ENCODE measurements around the gene SHISAL1. TPM values are rescaled to one million over a fixed set of nuclear protein-coding genes. Genes with fewer than 3 reads are reported as not detected.
"Not testable (repeated sequence)": the region's sequence is repeated elsewhere in the genome, so short reads cannot be mapped to it uniquely, and the experiment has no call there.

Gene SHISAL1
- total and polyA plus RNA-seq, 11 donors, result 0.32 to 1.5 (median 0.85) TPM

DNA sequence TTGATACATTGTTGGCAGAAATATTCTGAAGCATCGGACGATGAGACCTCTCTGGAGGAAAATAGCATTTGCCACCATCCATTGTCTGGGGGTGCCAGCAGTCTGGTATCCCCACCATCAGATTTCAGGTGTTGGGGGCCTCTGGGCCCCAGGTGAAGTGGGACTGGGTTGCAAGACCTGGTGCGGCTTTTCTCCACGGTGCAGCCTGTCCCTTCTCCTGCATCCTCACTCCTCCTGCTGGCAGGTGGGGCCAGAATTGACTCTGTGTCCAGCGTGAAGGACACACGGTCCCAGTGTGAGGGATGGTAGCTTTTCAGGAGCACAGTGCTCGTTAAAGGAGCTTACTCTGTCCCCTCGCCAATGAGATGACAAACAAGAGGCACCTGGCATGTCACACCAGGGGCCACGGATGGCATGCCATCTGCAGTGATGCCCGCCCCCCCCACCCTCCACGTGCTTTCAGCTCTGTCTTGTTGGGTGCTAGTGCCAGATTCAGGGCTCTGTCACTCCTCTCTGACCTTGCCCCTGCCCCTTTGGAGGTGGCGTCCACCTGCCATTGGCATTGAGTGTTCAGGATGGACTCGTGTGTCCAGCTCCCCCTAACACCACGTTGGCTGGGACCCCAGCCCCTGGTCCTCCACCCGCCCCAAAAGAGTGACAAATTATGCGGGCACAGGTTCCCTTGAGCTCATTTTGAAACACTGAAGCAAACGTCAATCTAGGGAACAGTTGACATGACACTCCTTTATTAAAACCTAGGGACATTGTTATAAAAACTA is 69.6 kb downstream of the SHISAL1 start:
- Histone ChIP-seq H3K27ac (no peak overlapping the region), H3K9me3 (peaks cover 0 to 9% (median 0%) of the 10 kb centered on the region in 12 donors), H3K36me3 (no peaks in the 10 kb centered on the region), H3K27me3 (peaks cover 0 to 4% (median 0%) of the 10 kb centered on the region in 9 donors), H3K4me1 (no peaks in the 10 kb centered on the region), H3K4me3 (no peak overlapping the region)
- intact Hi-C loops (cut with DNase I), result no loop called here
- WGBS, 4 donors, result 78 to 85% (median 79%) methylated on average over 15 to 17 of the region's 17 CpGs
- TF ChIP-seq POLR2A (IDR thresholded peaks at IDR 0.05), result no peak
- TF ChIP-seq, protein P1, sequence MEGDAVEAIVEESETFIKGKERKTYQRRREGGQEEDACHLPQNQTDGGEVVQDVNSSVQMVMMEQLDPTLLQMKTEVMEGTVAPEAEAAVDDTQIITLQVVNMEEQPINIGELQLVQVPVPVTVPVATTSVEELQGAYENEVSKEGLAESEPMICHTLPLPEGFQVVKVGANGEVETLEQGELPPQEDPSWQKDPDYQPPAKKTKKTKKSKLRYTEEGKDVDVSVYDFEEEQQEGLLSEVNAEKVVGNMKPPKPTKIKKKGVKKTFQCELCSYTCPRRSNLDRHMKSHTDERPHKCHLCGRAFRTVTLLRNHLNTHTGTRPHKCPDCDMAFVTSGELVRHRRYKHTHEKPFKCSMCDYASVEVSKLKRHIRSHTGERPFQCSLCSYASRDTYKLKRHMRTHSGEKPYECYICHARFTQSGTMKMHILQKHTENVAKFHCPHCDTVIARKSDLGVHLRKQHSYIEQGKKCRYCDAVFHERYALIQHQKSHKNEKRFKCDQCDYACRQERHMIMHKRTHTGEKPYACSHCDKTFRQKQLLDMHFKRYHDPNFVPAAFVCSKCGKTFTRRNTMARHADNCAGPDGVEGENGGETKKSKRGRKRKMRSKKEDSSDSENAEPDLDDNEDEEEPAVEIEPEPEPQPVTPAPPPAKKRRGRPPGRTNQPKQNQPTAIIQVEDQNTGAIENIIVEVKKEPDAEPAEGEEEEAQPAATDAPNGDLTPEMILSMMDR (IDR thresholded peaks at IDR 0.05), result no peak
- no peak for ATAC-seq
- DNase-seq, result no peak

DNA sequence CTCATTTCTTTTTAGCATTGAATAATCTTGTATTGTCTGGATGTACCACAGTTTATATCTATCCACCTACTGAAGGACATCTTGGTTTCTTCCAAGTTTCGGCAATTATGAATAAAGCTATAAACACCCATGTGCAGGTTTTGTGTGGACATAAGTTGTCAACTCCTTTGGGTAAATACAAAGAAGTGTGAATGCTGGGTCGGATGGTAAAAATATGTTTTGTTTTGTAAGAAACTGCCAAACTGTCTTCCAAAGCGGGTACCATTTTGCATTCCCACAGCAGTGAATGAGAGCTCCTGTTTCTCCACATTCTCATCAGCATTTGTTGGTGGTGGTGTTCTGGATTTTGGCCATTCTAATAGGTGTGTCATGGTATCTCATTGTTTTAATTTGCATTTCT is 71.6 kb downstream of the SHISAL1 start:
- ATAC-seq; H3K36me3 ChIP-seq; H3K4me1 ChIP-seq; intact Hi-C loops (cut with DNase I); DNase-seq; H3K4me3 ChIP-seq; H3K27ac ChIP-seq; H3K27me3 ChIP-seq: not testable (repeated sequence)
- peaks cover 0 to 25% (median 0%) of the 10 kb centered on the region in 12 donors for H3K9me3 ChIP-seq
- WGBS, 4 donors, result 89 to 99% (median 90%) methylated on average over 3 of the region's 3 CpGs

DNA sequence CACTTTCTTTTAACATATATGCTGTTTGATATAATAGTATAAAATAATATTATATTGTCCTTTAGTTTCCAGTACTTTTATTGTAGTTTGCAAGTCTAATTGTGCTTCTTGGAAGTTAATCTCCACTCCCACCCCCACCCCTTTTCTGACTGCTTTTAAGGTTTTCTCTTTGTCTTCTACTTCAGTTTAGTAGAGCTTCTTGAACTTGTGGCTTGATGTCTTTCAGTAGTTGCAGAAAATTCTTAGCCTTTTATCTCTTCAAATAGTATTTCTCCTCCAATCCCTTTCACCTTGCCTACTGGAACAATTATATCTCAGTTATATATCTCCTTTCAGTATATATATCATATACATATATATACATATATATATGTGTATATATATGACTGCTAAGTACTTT is 75.5 kb downstream of the SHISAL1 start:
- no peaks in the 10 kb centered on the region for H3K27me3 ChIP-seq
- TF ChIP-seq, protein P1 (IDR thresholded peaks at IDR 0.05), result no peak
- TF ChIP-seq POLR2A (IDR thresholded peaks at IDR 0.05), result no peak
- no peak for DNase-seq
- H3K36me3 ChIP-seq, result no peaks in the 10 kb centered on the region
- ATAC-seq, result no peak
- no peak overlapping the region for H3K27ac ChIP-seq
- H3K4me3 ChIP-seq, result no peak overlapping the region
- no peaks in the 10 kb centered on the region for H3K4me1 ChIP-seq
- peaks cover 0 to 25% (median 0%) of the 10 kb centered on the region in 12 donors for H3K9me3 ChIP-seq
- intact Hi-C loops (cut with DNase I), result no loop called here

DNA sequence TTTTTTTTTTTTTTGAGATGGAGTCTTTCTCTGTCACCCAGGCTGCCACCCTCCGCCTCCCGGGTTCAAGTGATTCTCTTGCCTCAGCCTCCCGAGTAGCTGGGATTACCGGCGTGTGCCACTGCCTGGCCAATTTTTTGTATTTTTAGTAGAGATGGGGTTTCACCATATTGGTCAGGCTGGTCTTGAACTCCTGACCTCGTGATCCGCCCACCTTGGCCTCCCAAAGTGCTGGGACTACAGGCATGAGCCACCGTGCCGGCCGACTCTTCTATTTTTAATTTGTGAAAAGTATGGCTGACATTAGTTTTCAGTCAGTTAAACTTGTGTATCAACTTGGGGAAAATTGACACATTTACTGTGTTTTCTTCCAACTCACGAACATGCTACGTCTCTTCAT is 78.4 kb downstream of the SHISAL1 start:
- ATAC-seq; H3K36me3 ChIP-seq; H3K27ac ChIP-seq; H3K27me3 ChIP-seq; intact Hi-C loops (cut with DNase I); H3K4me3 ChIP-seq; DNase-seq; H3K4me1 ChIP-seq: not testable (repeated sequence)
- 93 to 95% (median 94%) methylated on average over 12 of the region's 12 CpGs for WGBS, 4 donors
- peaks cover 0 to 30% (median 1%) of the 10 kb centered on the region in 12 donors for H3K9me3 ChIP-seq

DNA sequence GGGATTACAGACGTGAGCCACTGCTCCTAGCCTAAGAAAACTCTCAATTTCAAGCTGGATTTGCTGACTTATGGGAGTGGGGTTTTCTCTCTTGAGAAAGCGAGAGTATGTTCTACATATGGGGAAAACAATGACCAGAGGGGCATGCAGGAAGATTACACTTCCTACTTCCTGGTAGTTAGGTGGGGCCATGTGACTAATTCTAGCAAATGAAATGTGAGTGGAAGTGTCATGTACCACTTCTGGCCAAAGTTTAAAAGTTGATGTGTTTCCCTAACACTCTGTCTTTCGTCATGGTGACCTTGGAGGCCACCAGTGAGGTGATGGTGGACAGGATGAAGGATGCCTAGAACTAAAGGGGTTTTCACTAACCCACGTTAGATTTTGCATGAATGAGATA is 81.5 kb downstream of the SHISAL1 start:
- H3K27me3 ChIP-seq, result peaks cover 0 to 4% (median 0%) of the 10 kb centered on the region in 9 donors
- H3K9me3 ChIP-seq, result peaks cover 0 to 29% (median 16%) of the 10 kb centered on the region in 12 donors
- no peak for TF ChIP-seq POLR2A (IDR thresholded peaks at IDR 0.05)
- TF ChIP-seq, protein P1 (IDR thresholded peaks at IDR 0.05), result no peak
- H3K4me3 ChIP-seq, result no peak overlapping the region
- DNase-seq (no peak), ATAC-seq (no peak)
- H3K36me3 ChIP-seq, result no peaks in the 10 kb centered on the region
- H3K4me1 ChIP-seq, result no peaks in the 10 kb centered on the region
- H3K27ac ChIP-seq, result no peak overlapping the region
- intact Hi-C loops (cut with DNase I), result no loop called here
- WGBS, 4 donors, result 73 to 78% (median 77%) methylated on average over 4 of the region's 4 CpGs
